Common myeloid progenitor, CD34-positive (primary cell): ENCODE data around the gene RAB4A.

Experiments used
- CTCF ChIA-PET: fragments of 350-600 bp; sonication (Branson Sonifier 250); formaldehyde crosslinking; loops from one replicate; lab custom pipeline; 2021; ENCODE audit warnings: antibody characterized with exemption; lab: Charles Lee
- POLR2A ChIA-PET: fragments of 350-600 bp; sonication (Branson Sonifier 250); formaldehyde crosslinking; loops from one replicate; lab custom pipeline; 2021; ENCODE audit warnings: antibody characterized with exemption; lab: Charles Lee
- DNase-seq, 3 donors: peaks; one replicate each; pipeline versions ENCODE4 v3.0.0 to v3.0.0-alpha.2; 2013
- H3K27ac ChIP-seq, 2 experiments: 1 replicate in 1 of 2; 2 replicates in 1 of 2; pipeline ENCODE4 v1.7.0; 2013; ENCODE audit warnings: inconsistent platforms in 2 of 2, low read length in 2 of 2, mild to moderate bottlenecking in 2 of 2, low read depth in 1 of 2, moderate library complexity in 1 of 2; ENCODE audit not compliant: severe bottlenecking in 2 of 2, insufficient read depth in 1 of 2, poor library complexity in 1 of 2
- H3K27me3 ChIP-seq, 5 experiments: replicated peaks in 2 of 5; 1 replicate in 3 of 5; 2 replicates in 2 of 5; pipeline versions ENCODE4 v1.6.1 to v1.7.0; 2013; ENCODE audit warnings: low read length in 4 of 5, mild to moderate bottlenecking in 2 of 5, moderate library complexity in 2 of 5, inconsistent platforms in 1 of 5; ENCODE audit not compliant: insufficient read depth in 5 of 5, control insufficient read depth in 4 of 5
- H3K36me3 ChIP-seq, 4 experiments: 1 replicate in 2 of 4; 2 replicates in 2 of 4; pipeline versions ENCODE4 v1.6.1 to v1.7.0; 2013; ENCODE audit warnings: low read length in 3 of 4, control low read depth in 1 of 4, mild to moderate bottlenecking in 1 of 4; ENCODE audit not compliant: control insufficient read depth in 4 of 4, insufficient read depth in 4 of 4
- H3K4me1 ChIP-seq, 4 experiments: 1 replicate in 3 of 4; 2 replicates in 1 of 4; pipeline versions ENCODE4 v1.6.1 to v1.7.1; 2013; ENCODE audit warnings: low read length in 3 of 4, mild to moderate bottlenecking in 3 of 4, control low read depth in 1 of 4, inconsistent platforms in 1 of 4, moderate library complexity in 1 of 4; ENCODE audit not compliant: control insufficient read depth in 4 of 4, insufficient read depth in 4 of 4; ENCODE audit errors: control extremely low read depth in 1 of 4
- H3K4me3 ChIP-seq, 7 experiments: 1 replicate in 4 of 7; 2 replicates in 3 of 7; pipeline versions ENCODE4 v1.5.1 to v1.7.0; 2013; ENCODE audit warnings: mild to moderate bottlenecking in 7 of 7, low read length in 6 of 7, moderate library complexity in 6 of 7, inconsistent platforms in 2 of 7, low read depth in 2 of 7, control low read depth in 1 of 7; ENCODE audit not compliant: insufficient read depth in 4 of 7, control insufficient read depth in 1 of 7; ENCODE audit errors: extremely low read depth in 1 of 7
- H3K9me3 ChIP-seq, 5 experiments: 1 replicate in 4 of 5; 2 replicates in 1 of 5; pipeline versions ENCODE4 v1.6.1 to v1.7.1; 2013; ENCODE audit warnings: low read length in 4 of 5, mild to moderate bottlenecking in 2 of 5, inconsistent platforms in 1 of 5, low read depth in 1 of 5, moderate library complexity in 1 of 5; ENCODE audit not compliant: control insufficient read depth in 4 of 5, insufficient read depth in 2 of 5; ENCODE audit errors: control extremely low read depth in 1 of 5
- WGBS: methylation state at CpG from one replicate; pipeline ENCODE4 v1.1.5; 2013; ENCODE audit not compliant: insufficient coverage; 5-methylcytosine and 5-hydroxymethylcytosine counted together

The RAB4A gene

GRCh38 chr1:229296541-229296941, 25.6 kb downstream of the RAB4A start:
- ChIA-PET CTCF (no interaction called here), POLR2A (no interaction called here)

GRCh38 chr1:229297746-229298145, 26.8 kb downstream of the RAB4A start:
- Histone ChIP-seq H3K4me3 (no peak overlapping the region), H3K36me3 (peaks cover 12 to 58% (median 33%) of the 10 kb centered on the region in 4 experiments), H3K9me3 (no peaks in the 10 kb centered on the region), H3K27me3 (no peaks in the 10 kb centered on the region), H3K4me1 (no peaks in the 10 kb centered on the region), H3K27ac (no peak overlapping the region)
- no peak for DNase-seq
- CTCF ChIA-PET, result no interaction called here
- POLR2A ChIA-PET, result no interaction called here
- WGBS, result no CpG with 5 or more reads among the region's 1 CpG

More at GRCh38 chr1:229296541-229296941, 25.6 kb downstream of the RAB4A start:
- WGBS, result 88% methylated on average over 3 of the region's 3 CpGs
- Histone ChIP-seq H3K27me3 (no peaks in the 10 kb centered on the region), H3K36me3 (peaks cover 12 to 55% (median 33%) of the 10 kb centered on the region in 4 experiments), H3K4me3 (no peak overlapping the region), H3K9me3 (no peaks in the 10 kb centered on the region), H3K4me1 (no peaks in the 10 kb centered on the region), H3K27ac (no peak overlapping the region)
- no peak for DNase-seq

GRCh38 chr1:229298420-229298819, 27.5 kb downstream of the RAB4A start:
- CTCF ChIA-PET, result interaction anchor here (1.3 kb wide), 1 partner anchor 11 kb away, joined by 3 read pairs; no protein-coding TSS in a partner anchor
- Histone ChIP-seq H3K4me1 (no peaks in the 10 kb centered on the region), H3K27me3 (no peaks in the 10 kb centered on the region), H3K27ac (no peak overlapping the region), H3K9me3 (no peaks in the 10 kb centered on the region), H3K4me3 (no peak overlapping the region), H3K36me3 (peaks cover 12 to 64% (median 37%) of the 10 kb centered on the region in 4 experiments)
- POLR2A ChIA-PET, result no interaction called here
- no peak for DNase-seq

DNA sequence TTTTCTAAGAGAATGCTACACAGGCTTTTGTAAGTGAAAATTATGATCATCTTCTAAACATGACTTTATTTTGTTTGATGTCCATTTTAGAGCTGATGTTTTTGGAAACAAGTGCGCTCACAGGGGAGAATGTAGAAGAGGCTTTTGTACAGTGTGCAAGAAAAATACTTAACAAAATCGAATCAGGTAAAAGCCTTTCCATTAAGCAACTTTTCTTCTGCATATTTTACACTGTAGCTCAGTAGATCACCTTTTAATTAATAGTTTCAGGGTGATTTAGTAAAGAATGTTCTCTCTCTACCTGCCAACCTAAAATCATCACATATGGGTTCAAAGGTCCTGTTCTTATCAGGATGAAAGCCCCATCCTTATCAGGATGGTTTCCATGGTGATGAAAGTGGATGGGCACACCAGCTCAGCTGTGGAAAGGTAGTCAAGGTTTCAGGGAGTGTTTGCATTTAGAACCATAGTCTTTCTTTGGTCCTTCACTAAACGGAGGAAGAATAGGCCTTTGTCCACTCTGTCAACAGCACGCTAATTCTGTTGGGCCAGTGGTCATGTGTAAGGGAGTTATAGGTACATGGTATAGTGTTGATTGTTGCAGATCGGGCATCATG, 28.1 kb downstream of the RAB4A start:
- no peak overlapping the region for H3K4me3 ChIP-seq
- H3K27me3 ChIP-seq, result no peaks in the 10 kb centered on the region
- H3K36me3 ChIP-seq, result peaks cover 12 to 65% (median 40%) of the 10 kb centered on the region in 4 experiments
- DNase-seq, result no peak
- 97% methylated on average over 3 of the region's 5 CpGs for WGBS
- no peaks in the 10 kb centered on the region for H3K4me1 ChIP-seq
- CTCF ChIA-PET, result interaction anchor here (0.6 to 1.3 kb wide), 2 partner anchors 12 to 40 kb away, joined by 3 read pairs; no protein-coding TSS in a partner anchor
- POLR2A ChIA-PET, result no interaction called here
- H3K9me3 ChIP-seq, result no peaks in the 10 kb centered on the region
- no peak overlapping the region for H3K27ac ChIP-seq

DNA sequence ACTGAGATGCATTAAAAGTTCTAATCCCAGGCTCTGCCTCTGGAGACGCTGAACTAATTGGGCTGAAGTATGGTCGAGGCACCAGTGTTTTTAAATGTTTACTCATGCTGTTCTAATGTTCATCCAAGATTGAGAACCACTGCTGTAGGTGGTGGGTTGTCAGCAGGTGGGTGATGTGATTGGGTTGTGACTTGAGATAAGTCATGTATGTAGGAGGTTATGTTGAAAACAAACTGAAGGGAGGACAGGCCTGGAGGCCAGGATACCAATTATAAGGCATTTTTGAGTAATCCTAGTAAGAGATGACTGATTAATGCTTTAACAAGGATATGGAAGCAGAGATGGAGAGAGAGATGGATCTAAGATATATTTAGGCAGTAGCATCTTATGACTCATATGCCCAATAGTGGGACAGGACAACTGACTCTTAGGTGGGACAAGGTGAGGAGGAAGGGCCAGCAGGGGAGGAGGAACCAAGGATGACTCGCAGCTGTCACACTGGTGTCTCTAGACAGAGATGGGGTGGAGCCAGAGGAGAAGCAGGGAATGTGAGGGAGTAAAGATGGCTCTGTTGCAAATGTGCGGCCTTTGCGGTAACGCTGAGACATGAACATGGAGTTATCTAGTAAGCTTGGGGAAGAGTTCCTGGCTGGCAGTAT, 29.3 kb downstream of the RAB4A start:
- whole genome bisulfite sequencing, result 100% methylated on average over 6 of the region's 6 CpGs
- H3K36me3 ChIP-seq, result peaks cover 12 to 66% (median 42%) of the 10 kb centered on the region in 4 experiments
- H3K4me1 ChIP-seq, result peaks cover 0 to under 1% (median under 1%) of the 10 kb centered on the region in 4 experiments
- H3K9me3 ChIP-seq, result no peaks in the 10 kb centered on the region
- H3K27me3 ChIP-seq, result no peaks in the 10 kb centered on the region
- CTCF ChIA-PET, result no interaction called here
- H3K27ac ChIP-seq, result no peak overlapping the region
- no peak overlapping the region for H3K4me3 ChIP-seq
- POLR2A ChIA-PET, result no interaction called here
- DNase-seq, result no peak

DNA sequence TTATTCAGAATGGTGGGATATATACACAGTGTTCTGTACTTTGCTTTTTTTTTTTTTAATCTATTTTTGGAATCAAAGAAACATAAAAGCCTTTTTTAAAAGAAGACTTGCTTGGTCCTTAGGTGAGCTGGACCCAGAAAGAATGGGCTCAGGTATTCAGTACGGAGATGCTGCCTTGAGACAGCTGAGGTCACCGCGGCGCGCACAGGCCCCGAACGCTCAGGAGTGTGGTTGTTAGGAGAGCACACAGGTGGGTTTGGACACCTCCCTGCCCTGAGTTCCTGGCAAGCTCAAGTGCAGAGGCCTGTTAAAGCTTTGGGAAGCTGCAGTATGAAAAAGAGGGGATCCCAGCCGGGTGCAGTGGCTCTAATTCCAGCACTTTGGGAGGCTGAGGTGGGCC, 31.8 kb downstream of the RAB4A start:
- H3K36me3 ChIP-seq, result peaks cover 12 to 60% (median 34%) of the 10 kb centered on the region in 4 experiments
- ChIA-PET POLR2A (no interaction called here), CTCF (interaction anchor here (0.6 kb wide), 1 partner anchor 1614 kb away, joined by 3 read pairs; no protein-coding TSS in a partner anchor)
- H3K4me1 ChIP-seq, result peaks cover 0 to 3% (median 1%) of the 10 kb centered on the region in 4 experiments
- no peak overlapping the region for H3K4me3 ChIP-seq
- no peak overlapping the region for H3K27ac ChIP-seq
- no peaks in the 10 kb centered on the region for H3K9me3 ChIP-seq
- no peak for DNase-seq
- no peaks in the 10 kb centered on the region for H3K27me3 ChIP-seq
- WGBS, result 100% methylated on average over 2 of the region's 8 CpGs

DNA sequence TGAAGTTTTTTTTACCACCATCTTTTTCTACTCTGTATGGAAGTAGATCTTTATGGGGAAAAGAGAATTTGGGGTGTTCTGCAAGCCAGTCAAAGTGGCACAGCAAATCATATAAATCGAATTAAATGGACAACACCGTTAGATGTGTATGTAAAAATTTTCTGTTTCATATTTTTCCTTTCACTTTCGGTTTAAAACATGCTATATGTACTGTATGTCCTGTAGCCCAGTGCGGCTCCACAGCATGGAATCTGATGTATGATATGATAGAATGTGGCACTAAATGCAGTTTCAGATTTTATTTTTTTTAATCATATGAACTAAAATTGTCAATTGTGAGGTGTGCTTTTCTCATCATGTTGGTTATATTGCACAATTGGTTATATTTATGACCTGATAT, 32.9 kb downstream of the RAB4A start:
- Histone ChIP-seq H3K36me3 (peaks cover 10 to 63% (median 37%) of the 10 kb centered on the region in 4 experiments), H3K9me3 (no peaks in the 10 kb centered on the region), H3K4me1 (peaks cover 0 to 3% (median 1%) of the 10 kb centered on the region in 4 experiments), H3K27me3 (no peaks in the 10 kb centered on the region), H3K4me3 (no peak overlapping the region), H3K27ac (no peak overlapping the region)
- POLR2A ChIA-PET, result no interaction called here
- no CpG with 5 or more reads among the region's 4 CpGs for WGBS
- CTCF ChIA-PET, result interaction anchor here (1.5 kb wide), 1 partner anchor 49 kb away, joined by 3 read pairs; no protein-coding TSS in a partner anchor
- DNase-seq, result peak in 1 of 3 donors; percentile 12
